Keratinocyte (primary cell): Measurements from ENCODE around the gene CENPF. TPM values are rescaled to one million over a fixed set of nuclear protein-coding genes. Genes with fewer than 3 reads are reported as not detected.
"Not testable (repeated sequence)": the region's sequence is repeated elsewhere in the genome, so short reads cannot be mapped to it uniquely, and the experiment has no call there.

Experiments
- DNase-seq: peaks from one replicate; pipeline ENCODE4 v3.0.0-alpha.2; 2011; ENCODE audit warnings: low read depth, missing footprints, low spot score
- FAIRE-seq: peaks from 2 replicates; lab custom pipeline; 2011; peaks lifted over from hg19 to GRCh38; lab: Jason Lieb, UNC
- H2AFZ ChIP-seq: 2 replicates; pipeline ENCODE4 v1.6.0; 2012; ENCODE audit warnings: low read length, control low read depth, inconsistent platforms; ENCODE audit not compliant: control insufficient read depth
- H3K27ac ChIP-seq: 2 replicates; pipeline ENCODE4 v1.5.1; 2011; ENCODE audit warnings: low read length; ENCODE audit not compliant: control insufficient read depth, insufficient read depth
- H3K27me3 ChIP-seq: 3 replicates; pipeline ENCODE4 v1.6.0; 2011; ENCODE audit warnings: low read length; ENCODE audit not compliant: control insufficient read depth, insufficient read depth; ENCODE audit errors: extremely low read depth
- H3K36me3 ChIP-seq, 2 experiments: 2 replicates in 1 of 2; 3 replicates in 1 of 2; pipeline ENCODE4 v1.5.1; 2011; ENCODE audit warnings: low read length in 2 of 2, mild to moderate bottlenecking in 1 of 2; ENCODE audit not compliant: control insufficient read depth in 2 of 2, insufficient read depth in 2 of 2; ENCODE audit errors: extremely low read depth in 1 of 2
- H3K4me1 ChIP-seq: 3 replicates; pipeline ENCODE4 v1.5.1; 2011; ENCODE audit warnings: low read length; ENCODE audit not compliant: control insufficient read depth, insufficient read depth; ENCODE audit errors: extremely low read depth
- H3K4me2 ChIP-seq: 3 replicates; pipeline ENCODE4 v1.6.0; 2011; ENCODE audit warnings: low read depth, low read length; ENCODE audit not compliant: control insufficient read depth, insufficient read depth; ENCODE audit errors: extremely low read depth
- H3K4me3 ChIP-seq, 3 experiments: fragments of 200-600 bp in 1 of 3; sonication (generic) in 1 of 3; 2 replicates in 2 of 3; 3 replicates in 1 of 3; pipeline ENCODE4 v1.5.1; 2011 to 2016; ENCODE audit warnings: low read length in 3 of 3, mild to moderate bottlenecking in 3 of 3, control low read depth in 2 of 3, inconsistent platforms in 1 of 3, low read depth in 1 of 3, mixed read lengths in 1 of 3, mixed run types in 1 of 3, moderate library complexity in 1 of 3; ENCODE audit not compliant: control insufficient read depth in 2 of 3, insufficient read depth in 2 of 3; ENCODE audit errors: extremely low read depth in 1 of 3
- H3K79me2 ChIP-seq: 2 replicates; pipeline ENCODE4 v1.6.0; 2012; ENCODE audit warnings: low read length; ENCODE audit not compliant: control insufficient read depth, insufficient read depth
- H3K9ac ChIP-seq: 3 replicates; pipeline ENCODE4 v1.6.0; 2011; ENCODE audit warnings: low read length; ENCODE audit not compliant: control insufficient read depth, insufficient read depth; ENCODE audit errors: extremely low read depth
- H3K9me1 ChIP-seq: 3 replicates; pipeline ENCODE4 v1.6.0; 2011; ENCODE audit warnings: low read length; ENCODE audit not compliant: control insufficient read depth, insufficient read depth; ENCODE audit errors: extremely low read depth
- H3K9me3 ChIP-seq: 2 replicates; pipeline ENCODE4 v1.5.1; 2012; ENCODE audit warnings: low read depth, low read length; ENCODE audit not compliant: control insufficient read depth
- H4K20me1 ChIP-seq: 3 replicates; pipeline ENCODE4 v1.6.0; 2011; ENCODE audit warnings: low read length; ENCODE audit not compliant: control insufficient read depth, insufficient read depth; ENCODE audit errors: extremely low read depth
- EZH2 ChIP-seq: IDR thresholded peaks from one replicate; pipeline ENCODE4 v1.6.1; 2012; ENCODE audit warnings: inconsistent platforms, mild to moderate bottlenecking, low read length, moderate library complexity
- dilution Hi-C: fragments of 300-500 bp; cut with MboI; formaldehyde crosslinking; loops from one replicate; pipeline ENCODE4 v1.7.0; 2020; ENCODE audit warnings: low sequenced_read_pairs; ENCODE audit not compliant: extremely low pct_ligation_motif_present
- polyA plus RNA-seq, 5 experiments: library from polyadenylated mRNA; depleted of rRNA in 3 of 5; stranded (reverse) in 3 of 5; stranded (forward) in 1 of 5; unstranded in 1 of 5; fragments of >200 nt; gene quantifications; 1 replicate in 1 of 5; 2 replicates in 3 of 5; 3 replicates in 1 of 5; pipeline versions ENCODE4 v1.2.1 to v1.2.3, GENCODE V29; 2011 to 2012; ENCODE audit warnings: missing spikeins in 2 of 5, low read depth in 1 of 5, low replicate concordance in 1 of 5
- TF ChIP-seq, protein P1 (sequence below), 3 experiments: IDR thresholded peaks in 1 of 3; conservative IDR thresholded peaks in 1 of 3; optimal IDR thresholded peaks in 1 of 3; 2 replicates in 2 of 3; 3 replicates in 1 of 3; pipeline versions ENCODE3 to v1.5.1; 2011; ENCODE audit warnings: low read length in 3 of 3, mild to moderate bottlenecking in 3 of 3, moderate library complexity in 2 of 3, control low read depth in 1 of 3, inconsistent platforms in 1 of 3; ENCODE audit not compliant: insufficient read depth in 2 of 3; ENCODE audit errors: extremely low read depth in 1 of 3

The CENPF gene
- polyA plus RNA-seq, 1 donor (not counting 4 experiments of a cell fraction or from before 2014, with no cell fraction given), result 14.4 TPM

GRCh38 chr1:214670098-214670497 is 67.1 kb downstream of the CENPF start:
- TF ChIP-seq, protein P1, sequence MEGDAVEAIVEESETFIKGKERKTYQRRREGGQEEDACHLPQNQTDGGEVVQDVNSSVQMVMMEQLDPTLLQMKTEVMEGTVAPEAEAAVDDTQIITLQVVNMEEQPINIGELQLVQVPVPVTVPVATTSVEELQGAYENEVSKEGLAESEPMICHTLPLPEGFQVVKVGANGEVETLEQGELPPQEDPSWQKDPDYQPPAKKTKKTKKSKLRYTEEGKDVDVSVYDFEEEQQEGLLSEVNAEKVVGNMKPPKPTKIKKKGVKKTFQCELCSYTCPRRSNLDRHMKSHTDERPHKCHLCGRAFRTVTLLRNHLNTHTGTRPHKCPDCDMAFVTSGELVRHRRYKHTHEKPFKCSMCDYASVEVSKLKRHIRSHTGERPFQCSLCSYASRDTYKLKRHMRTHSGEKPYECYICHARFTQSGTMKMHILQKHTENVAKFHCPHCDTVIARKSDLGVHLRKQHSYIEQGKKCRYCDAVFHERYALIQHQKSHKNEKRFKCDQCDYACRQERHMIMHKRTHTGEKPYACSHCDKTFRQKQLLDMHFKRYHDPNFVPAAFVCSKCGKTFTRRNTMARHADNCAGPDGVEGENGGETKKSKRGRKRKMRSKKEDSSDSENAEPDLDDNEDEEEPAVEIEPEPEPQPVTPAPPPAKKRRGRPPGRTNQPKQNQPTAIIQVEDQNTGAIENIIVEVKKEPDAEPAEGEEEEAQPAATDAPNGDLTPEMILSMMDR (optimal IDR thresholded peaks at IDR 0.05 in 1 of 3, IDR thresholded peaks at IDR 0.05 in 1 of 3, conservative IDR thresholded peaks at IDR 0.05 in 1 of 3; ENCODE audit: extremely low read depth in 1 of 3, insufficient read depth in 2 of 3, low read length in 3 of 3), result no peak
- no peak for TF ChIP-seq EZH2
- DNase-seq, result no peak
- no peak overlapping the region for H3K4me3 ChIP-seq
- H3K9me1 ChIP-seq, result no peaks in the 10 kb centered on the region
- no peaks in the 10 kb centered on the region for H3K4me1 ChIP-seq
- H3K36me3 ChIP-seq, result peaks cover 0 to 7% of the 10 kb centered on the region in 2 experiments
- dilution Hi-C loops, result loop anchor here (25.0 kb wide), 1 partner anchor 867 kb away; no protein-coding TSS in a partner anchor
- no peaks in the 10 kb centered on the region for H3K79me2 ChIP-seq
- no peak overlapping the region for H3K4me2 ChIP-seq
- H3K9ac ChIP-seq, result no peak overlapping the region
- H2AFZ ChIP-seq, result no peak overlapping the region
- no peak for FAIRE-seq
- H3K27ac ChIP-seq, result no peak overlapping the region
- no peaks in the 10 kb centered on the region for H3K27me3 ChIP-seq
- no peaks in the 10 kb centered on the region for H3K9me3 ChIP-seq
- H4K20me1 ChIP-seq, result no peaks in the 10 kb centered on the region

DNA sequence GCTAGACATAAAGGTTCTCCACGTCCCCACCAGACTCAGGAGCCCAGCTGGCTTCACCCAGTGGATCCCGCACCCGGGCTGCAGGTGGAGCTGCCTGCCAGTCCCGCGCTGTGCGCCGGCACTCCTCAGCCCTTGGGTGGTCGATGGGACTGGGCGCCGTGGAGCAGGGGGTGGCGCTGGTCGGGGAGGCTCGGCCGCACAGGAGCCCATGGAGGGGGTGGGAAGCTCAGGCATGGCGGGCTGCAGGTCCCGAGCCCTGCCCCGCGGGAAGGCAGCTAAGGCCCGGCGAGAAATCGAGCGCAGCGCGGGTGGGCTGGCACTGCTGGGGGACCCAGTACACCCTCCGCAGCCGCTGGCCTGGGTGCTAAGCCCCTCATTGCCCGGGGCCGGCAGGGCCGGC is 70.0 kb downstream of the CENPF start:
- FAIRE-seq, H3K27ac ChIP-seq: not testable (repeated sequence)
- dilution Hi-C loops, result loop anchor here (25.0 kb wide), 1 partner anchor 864 kb away; no protein-coding TSS in a partner anchor

DNA sequence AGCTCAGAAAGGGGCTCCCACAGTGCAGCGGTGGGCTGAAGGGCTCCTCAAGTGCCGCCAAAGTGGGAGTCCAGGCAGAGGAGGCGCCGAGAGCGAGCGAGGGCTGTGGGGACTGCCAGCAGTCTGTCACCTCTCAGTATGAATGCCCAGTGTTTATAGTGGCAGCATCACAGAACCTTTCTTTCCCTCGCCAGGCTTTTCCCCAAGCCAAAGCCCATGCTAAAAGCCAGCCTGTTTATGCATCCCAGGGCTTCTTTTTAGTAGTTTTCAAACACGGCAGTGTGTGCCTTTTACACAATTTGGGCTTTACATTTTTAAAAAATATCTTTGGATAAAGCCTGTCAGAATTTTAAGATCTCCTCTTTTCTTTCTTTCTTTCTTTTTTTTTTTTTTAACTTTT is 70.6 kb downstream of the CENPF start:
- H3K9me1 ChIP-seq, result no peaks in the 10 kb centered on the region
- H3K36me3 ChIP-seq, result no peaks in the 10 kb centered on the region
- no peak overlapping the region for H2AFZ ChIP-seq
- no peaks in the 10 kb centered on the region for H4K20me1 ChIP-seq
- H3K4me1 ChIP-seq, result no peaks in the 10 kb centered on the region
- no peak overlapping the region for H3K27ac ChIP-seq
- DNase-seq (no peak), FAIRE-seq (no peak)
- TF ChIP-seq EZH2, result no peak
- TF ChIP-seq, protein P1 (optimal IDR thresholded peaks at IDR 0.05 in 1 of 3, IDR thresholded peaks at IDR 0.05 in 1 of 3, conservative IDR thresholded peaks at IDR 0.05 in 1 of 3; ENCODE audit: extremely low read depth in 1 of 3, insufficient read depth in 2 of 3, low read length in 3 of 3), result no peak
- no peaks in the 10 kb centered on the region for H3K9me3 ChIP-seq
- H3K9ac ChIP-seq, result no peak overlapping the region
- dilution Hi-C loops, result loop anchor here (25.0 kb wide), 1 partner anchor 864 kb away; no protein-coding TSS in a partner anchor
- H3K79me2 ChIP-seq, result no peaks in the 10 kb centered on the region
- no peak overlapping the region for H3K4me2 ChIP-seq
- H3K4me3 ChIP-seq, result no peak overlapping the region
- no peaks in the 10 kb centered on the region for H3K27me3 ChIP-seq

More for the DNA sequence above, 70.0 kb downstream of the CENPF start:
- H3K27me3 ChIP-seq, H3K9ac ChIP-seq, DNase-seq, H2AFZ ChIP-seq, H3K4me2 ChIP-seq, H3K4me3 ChIP-seq, H3K4me1 ChIP-seq, H3K36me3 ChIP-seq, H4K20me1 ChIP-seq, H3K9me1 ChIP-seq, H3K79me2 ChIP-seq, H3K9me3 ChIP-seq: not testable (repeated sequence)

GRCh38 chr1:214675524-214675923 is 72.5 kb downstream of the CENPF start:
- H3K27me3 ChIP-seq, dilution Hi-C loops, FAIRE-seq, H4K20me1 ChIP-seq, H3K27ac ChIP-seq, H3K4me3 ChIP-seq, H3K9me3 ChIP-seq, H3K4me2 ChIP-seq, H3K4me1 ChIP-seq, H3K79me2 ChIP-seq, H3K36me3 ChIP-seq, DNase-seq, H3K9me1 ChIP-seq, H3K9ac ChIP-seq, H2AFZ ChIP-seq: not testable (repeated sequence)
